Fibroblast of lung (primary cell): ENCODE results near the gene ANO1. TPM values are rescaled to one million over a fixed set of nuclear protein-coding genes. Genes with fewer than 3 reads are reported as not detected.

Experiments used
- DNase-seq, 2 donors: peaks; one replicate each; pipeline versions ENCODE4 v3.0.0 to v3.0.0-alpha.2; 2010; ENCODE audit warnings: low read depth in 2 of 2
- H2AFZ ChIP-seq: 2 replicates; pipeline ENCODE4 v1.5.1; 2012; ENCODE audit warnings: low read length, control low read depth, inconsistent platforms
- H3K27ac ChIP-seq: 2 replicates; pipeline ENCODE4 v1.5.1; 2011; ENCODE audit warnings: low read length, control low read depth; ENCODE audit not compliant: insufficient read depth
- H3K27me3 ChIP-seq: 2 replicates; pipeline ENCODE4 v1.5.1; 2011; ENCODE audit warnings: mild to moderate bottlenecking, low read length; ENCODE audit not compliant: control insufficient read depth, insufficient read depth
- H3K36me3 ChIP-seq: 2 replicates; pipeline ENCODE4 v1.5.1; 2011; ENCODE audit warnings: low read length; ENCODE audit not compliant: control insufficient read depth, insufficient read depth
- H3K4me1 ChIP-seq: 2 replicates; pipeline ENCODE4 v1.5.1; 2011; ENCODE audit warnings: low read length; ENCODE audit not compliant: control insufficient read depth, insufficient read depth; ENCODE audit errors: extremely low read depth
- H3K4me2 ChIP-seq: 2 replicates; pipeline ENCODE4 v1.5.1; 2011; ENCODE audit warnings: low read length, control low read depth; ENCODE audit not compliant: insufficient read depth; ENCODE audit errors: extremely low read depth
- H3K4me3 ChIP-seq, 4 experiments: fragments of 200-600 bp in 1 of 4; sonication (generic) in 1 of 4; replicated peaks in 1 of 4; 2 replicates each; pipeline ENCODE4 v1.5.1; 2011 to 2016; ENCODE audit warnings: low read length in 4 of 4, low read depth in 3 of 4, mild to moderate bottlenecking in 3 of 4, control low read depth in 2 of 4, inconsistent platforms in 1 of 4, mixed read lengths in 1 of 4; ENCODE audit not compliant: insufficient read depth in 1 of 4; ENCODE audit errors: control extremely low read depth in 1 of 4
- H3K79me2 ChIP-seq: 2 replicates; pipeline ENCODE4 v1.5.1; 2012; ENCODE audit warnings: mild to moderate bottlenecking, low read length, inconsistent platforms; ENCODE audit not compliant: control insufficient read depth, insufficient read depth
- H3K9ac ChIP-seq: 2 replicates; pipeline ENCODE4 v1.5.1; 2011; ENCODE audit warnings: mild to moderate bottlenecking, low read length, control low read depth; ENCODE audit not compliant: insufficient read depth
- H3K9me3 ChIP-seq: 2 replicates; pipeline ENCODE4 v1.5.1; 2012; ENCODE audit warnings: low read depth, low read length; ENCODE audit not compliant: control insufficient read depth, insufficient read depth
- H4K20me1 ChIP-seq: 2 replicates; pipeline ENCODE4 v1.5.1; 2011; ENCODE audit warnings: low read length; ENCODE audit not compliant: control insufficient read depth, insufficient read depth; ENCODE audit errors: extremely low read depth
- CTCF ChIP-seq, 2 donors: IDR thresholded peaks in 1 of 2; conservative IDR thresholded peaks in 1 of 2; 1 replicate in 1 of 2; 2 replicates in 1 of 2; pipeline ENCODE4 v1.5.1; 2011 to 2012; ENCODE audit warnings: low read length in 2 of 2, control low read depth in 1 of 2, inconsistent platforms in 1 of 2, low read depth in 1 of 2, mild to moderate bottlenecking in 1 of 2
- EZH2 ChIP-seq: IDR thresholded peaks from 2 replicates; pipeline ENCODE4 v1.5.1; 2012; ENCODE audit warnings: low read length, control low read depth, mild to moderate bottlenecking; ENCODE audit errors: missing control alignments
- polyA plus RNA-seq, 2 donors: library from polyadenylated mRNA; depleted of rRNA in 1 of 2; stranded (reverse) in 1 of 2; unstranded in 1 of 2; fragments of >200 nt; gene quantifications; 2 replicates each; pipeline ENCODE4 v1.2.1, GENCODE V29; 2011 to 2012; ENCODE audit warnings: missing spikeins in 1 of 2
- total RNA-seq: library from RNA; depleted of rRNA; stranded (reverse); fragments of >200 nt; gene quantifications from 2 replicates; pipeline ENCODE4 v1.2.1, GENCODE V29; 2014

The ANO1 gene
- total and polyA plus RNA-seq, 2 donors (not counting 1 experiment from before 2014, with no cell fraction given): 0.99 to 4.1 TPM

- no peaks in the 10 kb centered on the region for H3K27me3 ChIP-seq
- DNase-seq: no peak
- H4K20me1 ChIP-seq: no peaks in the 10 kb centered on the region
- no peaks in the 10 kb centered on the region for H3K9me3 ChIP-seq
- no peaks in the 10 kb centered on the region for H3K4me1 ChIP-seq
- no peaks in the 10 kb centered on the region for H3K36me3 ChIP-seq
- no peak for TF ChIP-seq CTCF (conservative IDR thresholded peaks at IDR 0.05 in 1 of 2, IDR thresholded peaks at IDR 0.05 in 1 of 2; ENCODE audit: low read depth in 1 of 2, low read length in 2 of 2)
- TF ChIP-seq EZH2: no peak
- no peak overlapping the region for H3K4me3 ChIP-seq
- no peaks in the 10 kb centered on the region for H3K79me2 ChIP-seq
- H3K27ac ChIP-seq: no peak overlapping the region
- no peak overlapping the region for H3K4me2 ChIP-seq
- H2AFZ ChIP-seq: no peak overlapping the region
- H3K9ac ChIP-seq: no peak overlapping the region
These were observed 89.7 kb downstream of the ANO1 start for GRCh38 chr11:70167723-70168404.

GRCh38 chr11:70168405-70168754, 90.3 kb downstream of the ANO1 start:
- Histone ChIP-seq H4K20me1 (no peaks in the 10 kb centered on the region), H3K79me2 (no peaks in the 10 kb centered on the region), H3K9me3 (no peaks in the 10 kb centered on the region), H2AFZ (no peak overlapping the region), H3K27me3 (no peaks in the 10 kb centered on the region), H3K4me2 (no peak overlapping the region), H3K4me3 (no peak overlapping the region), H3K4me1 (no peaks in the 10 kb centered on the region), H3K27ac (no peak overlapping the region), H3K9ac (no peak overlapping the region), H3K36me3 (no peaks in the 10 kb centered on the region)
- no peak for TF ChIP-seq CTCF (conservative IDR thresholded peaks at IDR 0.05 in 1 of 2, IDR thresholded peaks at IDR 0.05 in 1 of 2; ENCODE audit: low read depth in 1 of 2, low read length in 2 of 2)
- no peak for TF ChIP-seq EZH2
- DNase-seq: no peak

GRCh38 chr11:70169127-70169526, 91.0 kb downstream of the ANO1 start:
- no peaks in the 10 kb centered on the region for H3K27me3 ChIP-seq
- no peak for DNase-seq

More at GRCh38 chr11:70169127-70169526, 91.0 kb downstream of the ANO1 start:
- Histone ChIP-seq H4K20me1 (no peaks in the 10 kb centered on the region), H3K9ac (no peak overlapping the region), H3K4me1 (no peaks in the 10 kb centered on the region), H2AFZ (no peak overlapping the region), H3K9me3 (no peaks in the 10 kb centered on the region), H3K36me3 (no peaks in the 10 kb centered on the region), H3K4me3 (no peak overlapping the region), H3K27ac (no peak overlapping the region), H3K79me2 (no peaks in the 10 kb centered on the region), H3K4me2 (no peak overlapping the region)
- TF ChIP-seq EZH2 (no peak), CTCF (conservative IDR thresholded peaks at IDR 0.05 in 1 of 2, IDR thresholded peaks at IDR 0.05 in 1 of 2; ENCODE audit: low read depth in 1 of 2, low read length in 2 of 2) (no peak)
